ENCODE data around the gene MLXIP.
A peak's percentile ranks its signal among the peaks of the same experiment; 100 is the strongest.
"Not testable (repeated sequence)": the region's sequence is repeated elsewhere in the genome, so short reads cannot be mapped to it uniquely, and the experiment has no call there.

MLXIP gene

GRCh38 chr12:122032580-122032979, 46.0 kb upstream of the MLXIP start:
- TF ChIP-seq CTCF (IDR thresholded peaks at IDR 0.05; ENCODE audit: control insufficient read depth, extremely low read depth, insufficient read depth), result no peak
- H3K4me3 ChIP-seq (ENCODE audit: low read depth, low read length), result no peak overlapping the region
- no peak for DNase-seq (ENCODE audit: low read depth)

GRCh38 chr12:122035292-122035691, 43.3 kb upstream of the MLXIP start:
- H3K4me3 ChIP-seq (ENCODE audit: low read depth, low read length), result no peak overlapping the region
- DNase-seq (ENCODE audit: low read depth), result peak; percentile 73
- TF ChIP-seq CTCF (IDR thresholded peaks at IDR 0.05; ENCODE audit: control insufficient read depth, extremely low read depth, insufficient read depth), result no peak

GRCh38 chr12:122036153-122036552, 42.4 kb upstream of the MLXIP start:
- no peak overlapping the region for H3K4me3 ChIP-seq (ENCODE audit: low read depth, low read length)
- no peak for TF ChIP-seq CTCF (IDR thresholded peaks at IDR 0.05; ENCODE audit: control insufficient read depth, extremely low read depth, insufficient read depth)
- DNase-seq (ENCODE audit: low read depth), result no peak

- no peak for TF ChIP-seq CTCF (IDR thresholded peaks at IDR 0.05; ENCODE audit: control insufficient read depth, extremely low read depth, insufficient read depth)
- no peak for DNase-seq (ENCODE audit: low read depth)
- H3K4me3 ChIP-seq (ENCODE audit: low read depth, low read length), result no peak overlapping the region
Observed at GRCh38 chr12:122040579-122041386, 37.8 kb upstream of the MLXIP start.

- not testable (repeated sequence) for DNase-seq (ENCODE audit: low read depth); H3K4me3 ChIP-seq (ENCODE audit: low read depth, low read length)
Observed at GRCh38 chr12:122041458-122041857, 37.1 kb upstream of the MLXIP start.

- no peak for DNase-seq (ENCODE audit: low read depth)
- H3K4me3 ChIP-seq (ENCODE audit: low read depth, low read length), result no peak overlapping the region
- no peak for TF ChIP-seq CTCF (IDR thresholded peaks at IDR 0.05; ENCODE audit: control insufficient read depth, extremely low read depth, insufficient read depth)
Observed at GRCh38 chr12:122042910-122043309, 35.6 kb upstream of the MLXIP start.

GRCh38 chr12:122043476-122043875, 35.1 kb upstream of the MLXIP start:
- TF ChIP-seq CTCF (IDR thresholded peaks at IDR 0.05; ENCODE audit: control insufficient read depth, extremely low read depth, insufficient read depth), result no peak

More at GRCh38 chr12:122043476-122043875, 35.1 kb upstream of the MLXIP start:
- DNase-seq (ENCODE audit: low read depth), result no peak
- H3K4me3 ChIP-seq (ENCODE audit: low read depth, low read length), result no peak overlapping the region

Data from LNCaP clone FGC (cell line).